Endothelial cell of umbilical vein (primary cell): ENCODE data around the gene CNTNAP2. TPM values are rescaled to one million over a fixed set of nuclear protein-coding genes. Genes with fewer than 3 reads are reported as not detected.

ENCODE experiments used
- BruUV-seq: library from RNA; stranded (reverse); fragments of 400-500 nt; replicated peaks from 2 replicates; lab custom pipeline; 2021; lab: Mats Ljungman, UMichigan
- CTCF ChIA-PET: fragments of 300-600, 350-600 bp; sonication (Branson Sonifier 250); formaldehyde crosslinking; loops from one replicate; lab custom pipeline; 2021; ENCODE audit warnings: antibody characterized with exemption, inconsistent platforms; lab: Charles Lee
- POLR2A ChIA-PET: fragments of 300-600, 350-600 bp; sonication (Branson Sonifier 250); formaldehyde crosslinking; loops from one replicate; lab custom pipeline; 2021; ENCODE audit warnings: antibody characterized with exemption, inconsistent platforms; lab: Charles Lee
- DNase-seq: peaks from one replicate; pipeline ENCODE4 v3.0.0-alpha.2; 2011; ENCODE audit warnings: low read depth, low spot score
- FAIRE-seq: peaks from 2 replicates; lab custom pipeline; 2011; peaks lifted over from hg19 to GRCh38; lab: Jason Lieb, UNC
- H2AFZ ChIP-seq: 2 replicates; pipeline ENCODE4 v1.6.0; 2012; ENCODE audit warnings: low read depth, low read length, control low read depth, inconsistent platforms
- H3K27ac ChIP-seq: 2 replicates; pipeline ENCODE4 v1.5.1; 2011; ENCODE audit warnings: low read depth, mild to moderate bottlenecking, control low read depth, low read length, moderate library complexity; ENCODE audit not compliant: insufficient read depth
- H3K27me3 ChIP-seq, 2 experiments: 2 replicates each; pipeline versions ENCODE4 v1.6.0 to v1.6.1; 2011; ENCODE audit warnings: low read length in 2 of 2, mixed read lengths in 1 of 2; ENCODE audit not compliant: control insufficient read depth in 2 of 2, insufficient read depth in 2 of 2
- H3K36me3 ChIP-seq, 2 experiments: 2 replicates in 1 of 2; 3 replicates in 1 of 2; pipeline ENCODE4 v1.5.1; 2011; ENCODE audit warnings: low read length in 2 of 2, mild to moderate bottlenecking in 1 of 2, moderate library complexity in 1 of 2; ENCODE audit not compliant: control insufficient read depth in 2 of 2, insufficient read depth in 2 of 2; ENCODE audit errors: extremely low read depth in 1 of 2
- H3K4me1 ChIP-seq: 3 replicates; pipeline ENCODE4 v1.5.1; 2011; ENCODE audit warnings: mild to moderate bottlenecking, low read length; ENCODE audit not compliant: control insufficient read depth, insufficient read depth; ENCODE audit errors: extremely low read depth
- H3K4me2 ChIP-seq: 2 replicates; pipeline ENCODE4 v1.6.1; 2011; ENCODE audit warnings: low read length, control low read depth, mixed read lengths; ENCODE audit not compliant: insufficient read depth
- H3K4me3 ChIP-seq, 3 experiments: fragments of 200-600 bp in 1 of 3; sonication (generic), shearing (Covaris generic) in 1 of 3; replicated peaks in 1 of 3; 2 replicates each; pipeline ENCODE4 v1.5.1; 2011 to 2016; ENCODE audit warnings: control low read depth in 3 of 3, low read length in 3 of 3, mild to moderate bottlenecking in 2 of 3, inconsistent platforms in 1 of 3, low read depth in 1 of 3, moderate library complexity in 1 of 3; ENCODE audit not compliant: insufficient read depth in 1 of 3
- H3K79me2 ChIP-seq: 2 replicates; pipeline ENCODE4 v1.6.0; 2012; ENCODE audit warnings: low read length, inconsistent platforms; ENCODE audit not compliant: control insufficient read depth, insufficient read depth
- H3K9ac ChIP-seq: replicated peaks from 2 replicates; pipeline ENCODE3; 2011; ENCODE audit warnings: low read length, control low read depth; ENCODE audit not compliant: insufficient read depth; ENCODE audit errors: extremely low read depth
- H3K9me1 ChIP-seq: replicated peaks from 3 replicates; pipeline ENCODE4 v1.6.0; 2011; ENCODE audit warnings: mild to moderate bottlenecking, low read length; ENCODE audit not compliant: control insufficient read depth, insufficient read depth; ENCODE audit errors: extremely low read depth
- H3K9me3 ChIP-seq: replicated peaks from 2 replicates; pipeline ENCODE4 v1.5.1; 2012; ENCODE audit warnings: low read length, inconsistent platforms; ENCODE audit not compliant: control insufficient read depth, insufficient read depth
- H4K20me1 ChIP-seq: replicated peaks from 2 replicates; pipeline ENCODE3; 2011; ENCODE audit warnings: mild to moderate bottlenecking, low read length; ENCODE audit not compliant: control insufficient read depth, insufficient read depth; ENCODE audit errors: extremely low read depth
- EZH2 ChIP-seq: IDR thresholded peaks from 2 replicates; pipeline ENCODE4 v1.6.1; 2012; ENCODE audit warnings: borderline replicate concordance, low read depth, mild to moderate bottlenecking, moderate library complexity, low read length, inconsistent platforms; ENCODE audit not compliant: severe bottlenecking
- FOS ChIP-seq: IDR thresholded peaks from 2 replicates; pipeline ENCODE4 v1.6.1; 2011; ENCODE audit warnings: mild to moderate bottlenecking, low read length, moderate library complexity, borderline replicate concordance; ENCODE audit not compliant: insufficient read depth
- GATA2 ChIP-seq: IDR thresholded peaks from 2 replicates; pipeline ENCODE4 v1.7.0; 2011; ENCODE audit warnings: low read depth, mild to moderate bottlenecking, moderate library complexity, mixed read lengths, low read length; ENCODE audit not compliant: insufficient read length, insufficient read depth
- JUN ChIP-seq: IDR thresholded peaks from 2 replicates; pipeline ENCODE4 v1.6.1; 2011; ENCODE audit warnings: borderline replicate concordance, low read depth; ENCODE audit not compliant: insufficient read length, insufficient read depth
- MYC ChIP-seq: IDR thresholded peaks from one replicate; pipeline ENCODE4 v1.6.1; 2011; ENCODE audit warnings: mild to moderate bottlenecking, low read depth, low read length
- POLR2A ChIP-seq: IDR thresholded peaks from 2 replicates; pipeline ENCODE4 v1.6.1; 2012; ENCODE audit warnings: low read depth, mild to moderate bottlenecking, control low read depth, low read length
- POLR2AphosphoS5 ChIP-seq: IDR thresholded peaks from 2 replicates; pipeline ENCODE4 v1.6.1; 2012; ENCODE audit warnings: low read depth, mild to moderate bottlenecking, control low read depth, low read length, moderate library complexity; ENCODE audit not compliant: insufficient read depth
- dilution Hi-C: fragments of 300-500 bp; cut with MboI; formaldehyde crosslinking; loops from one replicate; pipeline ENCODE4 v1.15.0; 2019; ENCODE audit warnings: low sequenced_read_pairs; ENCODE audit not compliant: extremely low pct_ligation_motif_present
- intact Hi-C: fragments of 100-400 bp; cut with micrococcal nuclease; formaldehyde crosslinking; loops from one replicate; pipeline ENCODE4 v1.10.0; 2022
- polyA plus RNA-seq, 4 experiments: library from polyadenylated mRNA; depleted of rRNA in 3 of 4; stranded (reverse) in 3 of 4; unstranded in 1 of 4; fragments of >200 nt; gene quantifications; 2 replicates each; pipeline versions ENCODE4 v1.2.1 to v1.2.3, GENCODE V29; 2011 to 2012; ENCODE audit warnings: missing spikeins in 1 of 4
- total RNA-seq: library from RNA; stranded (reverse); gene quantifications from 2 replicates; pipeline ENCODE4 v1.2.3, GENCODE V29; 2021
- TF ChIP-seq, protein P1 (sequence below), 2 donors: IDR thresholded peaks; 1 replicate in 1 of 2; 2 replicates in 1 of 2; pipeline ENCODE4 v1.5.1; 2011; ENCODE audit warnings: low read length in 2 of 2, mild to moderate bottlenecking in 2 of 2, moderate library complexity in 2 of 2, control low read depth in 1 of 2, inconsistent platforms in 1 of 2, low read depth in 1 of 2; ENCODE audit not compliant: insufficient read depth in 1 of 2; ENCODE audit errors: extremely low read depth in 1 of 2
- TF ChIP-seq, protein P2 (sequence below): IDR thresholded peaks from 2 replicates; pipeline ENCODE4 v1.6.1; 2011; ENCODE audit not compliant: insufficient read depth, insufficient read length

CNTNAP2 gene
- total and polyA plus RNA-seq, 2 donors (not counting 3 experiments of a cell fraction or from before 2014, with no cell fraction given) = not detected

DNA sequence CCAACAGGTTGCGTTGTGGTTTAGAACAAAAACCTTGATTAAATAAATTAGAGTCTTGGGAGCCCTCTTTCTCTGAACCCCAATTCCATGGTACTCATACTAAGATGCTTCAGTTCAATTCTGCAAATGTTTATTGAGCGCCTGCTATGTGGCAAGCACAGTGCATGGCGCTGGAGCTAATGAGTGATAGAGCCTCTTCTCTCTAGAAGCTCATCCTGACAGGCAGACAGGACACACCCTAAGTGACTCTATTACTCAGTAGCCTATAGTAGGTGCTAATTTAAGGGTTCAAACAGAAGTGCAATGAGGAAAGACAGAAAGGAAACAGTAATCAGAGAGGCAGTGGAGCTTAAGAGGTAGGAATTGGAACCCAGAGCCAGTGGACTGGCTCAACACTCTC lies 2349.5 kb downstream of the CNTNAP2 start:
- Histone ChIP-seq H3K79me2 (no peaks in the 10 kb centered on the region), H3K36me3 (no peaks in the 10 kb centered on the region), H3K9ac (no peak overlapping the region), H3K4me3 (no peak overlapping the region), H3K9me1 (no peaks in the 10 kb centered on the region), H2AFZ (no peak overlapping the region), H3K9me3 (no peaks in the 10 kb centered on the region), H3K4me1 (no peaks in the 10 kb centered on the region), H4K20me1 (no peaks in the 10 kb centered on the region), H3K27ac (no peak overlapping the region), H3K27me3 (no peaks in the 10 kb centered on the region), H3K4me2 (no peak overlapping the region)
- TF ChIP-seq POLR2AphosphoS5 = no peak
- TF ChIP-seq MYC = no peak
- TF ChIP-seq, protein P1, sequence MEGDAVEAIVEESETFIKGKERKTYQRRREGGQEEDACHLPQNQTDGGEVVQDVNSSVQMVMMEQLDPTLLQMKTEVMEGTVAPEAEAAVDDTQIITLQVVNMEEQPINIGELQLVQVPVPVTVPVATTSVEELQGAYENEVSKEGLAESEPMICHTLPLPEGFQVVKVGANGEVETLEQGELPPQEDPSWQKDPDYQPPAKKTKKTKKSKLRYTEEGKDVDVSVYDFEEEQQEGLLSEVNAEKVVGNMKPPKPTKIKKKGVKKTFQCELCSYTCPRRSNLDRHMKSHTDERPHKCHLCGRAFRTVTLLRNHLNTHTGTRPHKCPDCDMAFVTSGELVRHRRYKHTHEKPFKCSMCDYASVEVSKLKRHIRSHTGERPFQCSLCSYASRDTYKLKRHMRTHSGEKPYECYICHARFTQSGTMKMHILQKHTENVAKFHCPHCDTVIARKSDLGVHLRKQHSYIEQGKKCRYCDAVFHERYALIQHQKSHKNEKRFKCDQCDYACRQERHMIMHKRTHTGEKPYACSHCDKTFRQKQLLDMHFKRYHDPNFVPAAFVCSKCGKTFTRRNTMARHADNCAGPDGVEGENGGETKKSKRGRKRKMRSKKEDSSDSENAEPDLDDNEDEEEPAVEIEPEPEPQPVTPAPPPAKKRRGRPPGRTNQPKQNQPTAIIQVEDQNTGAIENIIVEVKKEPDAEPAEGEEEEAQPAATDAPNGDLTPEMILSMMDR (IDR thresholded peaks at IDR 0.05; ENCODE audit: extremely low read depth in 1 of 2, insufficient read depth in 1 of 2, low read depth in 1 of 2, low read length in 2 of 2) = no peak
- no peak for TF ChIP-seq FOS
- TF ChIP-seq GATA2 = no peak
- no peak for TF ChIP-seq JUN
- TF ChIP-seq, protein P2, sequence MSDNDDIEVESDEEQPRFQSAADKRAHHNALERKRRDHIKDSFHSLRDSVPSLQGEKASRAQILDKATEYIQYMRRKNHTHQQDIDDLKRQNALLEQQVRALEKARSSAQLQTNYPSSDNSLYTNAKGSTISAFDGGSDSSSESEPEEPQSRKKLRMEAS = no peak
- no peak for TF ChIP-seq POLR2A
- TF ChIP-seq EZH2 = no peak
- ChIA-PET CTCF (no interaction called here), POLR2A (no interaction called here)
- DNase-seq = no peak
- no TSS peak for BruUV-seq
- intact Hi-C loops (no loop called here), dilution Hi-C loops (no loop called here)
- FAIRE-seq = no peak
